HK-2 (cell line): ENCODE results near the gene STN1.

ENCODE experiments used
- DNase-seq: peaks from one replicate; pipeline ENCODE4 v3.0.0-alpha.2; 2018; ENCODE audit not compliant: unreplicated experiment

STN1 gene

DNA sequence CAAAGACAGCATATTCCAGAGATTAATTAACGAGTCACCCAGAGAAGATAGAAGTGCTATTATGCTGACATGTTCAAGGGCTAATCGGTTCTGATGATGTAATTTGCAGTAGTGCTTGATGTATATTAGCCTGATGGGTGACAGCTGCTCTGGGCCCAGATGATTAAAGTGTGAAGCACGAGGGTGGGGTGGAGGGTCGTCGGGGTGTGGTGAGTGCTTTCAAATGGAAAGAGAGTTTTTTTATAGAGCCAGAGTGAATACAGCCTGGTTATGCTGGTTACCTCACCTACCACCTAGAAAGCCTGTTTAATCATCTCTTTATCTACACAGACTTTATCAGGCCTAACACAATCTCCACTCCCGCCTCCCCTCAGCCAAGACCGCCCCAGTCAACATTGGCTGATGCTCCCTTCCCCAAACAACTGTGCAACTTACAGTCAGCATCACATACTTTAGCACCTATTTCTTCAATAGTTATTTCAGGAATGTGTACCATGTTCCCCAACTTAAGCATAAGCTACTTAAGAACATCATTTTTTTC is 11.5 kb upstream of the STN1 start:
- no peak for DNase-seq

DNA sequence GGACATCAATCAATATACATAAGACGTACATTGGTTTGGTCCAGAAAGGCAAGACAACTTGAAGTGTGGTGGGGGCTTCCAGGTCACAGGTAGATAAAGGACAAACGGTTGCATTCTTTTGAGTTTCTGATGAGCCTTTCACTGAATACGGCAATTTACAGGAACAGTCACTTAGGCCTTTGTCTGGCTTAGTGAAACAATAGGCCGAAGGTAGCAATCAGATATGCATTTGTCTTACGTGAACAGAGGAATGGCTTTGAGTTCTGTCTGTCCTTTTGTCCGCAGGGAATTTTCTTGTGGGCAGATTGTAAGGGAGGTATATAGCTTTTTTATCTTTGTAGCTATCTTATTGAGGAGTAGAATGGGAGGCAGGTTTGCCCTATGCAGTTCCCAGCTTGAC is 10.8 kb upstream of the STN1 start:
- DNase-seq = no peak

DNA sequence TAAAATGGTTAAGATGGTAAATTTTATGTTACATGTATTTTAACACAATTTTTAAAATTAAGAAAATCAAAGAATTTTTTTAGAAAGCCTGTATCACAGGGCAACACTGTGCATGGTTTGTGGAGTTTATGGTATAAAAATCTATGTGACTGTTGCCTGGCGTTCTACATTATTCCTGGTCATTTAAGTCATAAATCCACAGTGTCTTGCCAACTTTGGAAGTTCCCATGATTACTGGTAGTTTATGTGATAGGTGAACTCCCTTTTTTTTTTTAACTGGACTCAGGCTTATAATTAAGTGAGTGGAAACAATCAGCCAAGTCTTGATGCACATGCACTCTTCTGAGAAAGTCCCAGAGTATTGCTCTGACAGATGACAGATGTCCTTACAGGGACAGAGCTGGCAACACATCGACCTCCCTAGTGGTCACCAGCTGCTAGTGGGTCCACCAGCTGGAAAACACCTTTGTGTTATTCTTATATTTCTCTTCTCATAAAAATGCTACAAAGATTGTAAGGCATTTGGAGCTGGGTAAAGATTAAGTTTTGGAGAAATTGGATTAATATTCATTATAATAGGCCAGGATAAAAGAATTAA is 8.8 kb upstream of the STN1 start:
- no peak for DNase-seq

DNA sequence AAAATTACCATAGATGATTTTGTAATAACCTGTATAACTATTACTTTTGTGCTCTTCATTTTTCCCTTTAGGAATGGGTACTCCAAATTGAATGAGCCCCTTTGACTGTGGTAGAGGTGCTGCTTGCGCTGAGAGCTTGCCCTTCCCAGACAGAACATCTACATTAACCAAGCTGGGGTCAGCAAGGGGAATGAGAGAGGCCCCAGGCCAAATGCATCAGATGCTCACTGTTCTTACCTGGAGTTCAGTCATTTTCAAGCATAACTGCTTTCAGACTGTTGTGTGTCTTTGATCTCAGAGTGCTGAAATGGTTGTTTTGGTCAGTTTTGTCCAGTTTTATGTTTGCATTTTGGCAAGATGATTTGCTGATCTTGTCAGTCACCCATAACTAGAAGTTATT is 7.6 kb upstream of the STN1 start:
- no peak for DNase-seq

DNA sequence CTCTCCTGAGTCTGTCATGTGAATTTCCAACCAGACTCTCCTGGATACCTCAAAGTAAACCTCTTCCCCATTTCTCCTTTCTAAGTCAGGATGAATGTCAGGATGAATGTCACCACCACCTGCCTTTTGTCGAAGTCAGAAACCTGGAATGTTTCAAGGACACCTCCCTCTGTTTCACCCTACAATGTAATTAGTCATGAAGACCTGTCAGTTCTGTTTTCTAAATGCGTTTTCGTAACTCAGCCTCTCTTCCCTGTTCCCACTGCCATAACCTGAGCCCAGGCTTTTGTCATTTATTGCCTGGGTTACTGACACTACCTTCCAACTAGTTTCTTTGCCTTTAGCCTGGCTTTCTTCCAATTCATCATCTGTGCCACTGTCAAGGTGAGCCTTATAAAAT is 5.5 kb upstream of the STN1 start:
- DNase-seq = no peak

DNA sequence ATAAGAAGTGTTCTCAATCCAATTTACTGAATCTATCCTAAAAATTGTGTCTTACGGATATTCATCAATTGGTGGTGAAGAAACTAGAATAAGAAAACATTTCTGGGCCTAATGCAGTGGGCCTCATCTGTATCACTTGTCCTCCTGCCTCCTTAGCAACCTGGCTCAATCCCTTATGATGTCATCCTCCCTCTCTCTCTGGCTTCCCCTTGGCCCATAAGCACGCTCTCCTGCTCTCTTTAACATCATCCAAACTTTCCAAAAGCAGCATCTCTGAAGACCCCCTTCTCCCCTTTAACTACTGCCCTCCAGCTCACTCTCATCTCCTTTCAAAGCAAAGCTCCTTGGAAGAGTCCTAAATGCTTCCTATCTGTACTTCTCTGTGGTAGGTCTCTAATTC is 4.7 kb upstream of the STN1 start:
- DNase-seq = no peak

DNA sequence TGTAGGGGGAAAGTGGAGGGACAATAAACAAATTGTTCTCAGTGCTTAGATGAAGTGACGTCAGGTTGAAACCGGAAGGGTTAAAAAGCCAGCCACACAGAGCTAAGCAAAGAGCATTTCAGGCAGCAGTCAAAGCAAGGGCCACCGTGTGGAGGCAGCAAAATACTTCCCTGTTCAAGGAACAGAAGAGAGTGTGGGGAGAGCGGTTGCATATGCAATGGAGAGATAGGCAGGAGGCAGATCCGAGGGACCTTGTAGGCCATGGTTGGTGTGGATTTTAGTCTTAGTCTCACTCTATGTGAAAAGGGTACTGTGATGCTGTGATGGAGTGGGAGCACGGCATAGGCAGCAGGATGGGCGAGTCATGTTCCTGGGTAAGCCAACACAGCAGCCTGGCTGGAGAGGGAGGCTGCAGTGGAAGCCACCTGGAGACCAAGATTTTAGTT is 3.8 kb upstream of the STN1 start:
- no peak for DNase-seq

DNA sequence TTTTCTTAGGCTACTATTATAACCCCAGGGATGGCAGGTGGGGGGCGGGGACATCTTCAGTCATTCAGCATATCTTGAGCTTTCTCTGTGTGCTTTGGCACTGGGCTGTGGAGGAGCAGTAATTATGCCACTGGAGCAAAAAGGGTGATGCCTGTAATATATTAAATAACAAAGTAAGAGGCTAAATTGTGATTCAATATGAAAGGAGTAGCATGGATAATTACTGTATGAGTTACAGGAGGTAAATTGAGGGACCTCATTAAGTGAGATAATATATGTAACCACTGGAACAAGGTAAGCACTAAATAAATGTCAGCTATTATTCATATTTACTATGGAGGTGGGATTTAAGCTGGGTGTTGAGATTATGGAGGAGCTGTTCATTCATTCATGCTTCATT is 3.3 kb upstream of the STN1 start:
- DNase-seq = no peak

DNA sequence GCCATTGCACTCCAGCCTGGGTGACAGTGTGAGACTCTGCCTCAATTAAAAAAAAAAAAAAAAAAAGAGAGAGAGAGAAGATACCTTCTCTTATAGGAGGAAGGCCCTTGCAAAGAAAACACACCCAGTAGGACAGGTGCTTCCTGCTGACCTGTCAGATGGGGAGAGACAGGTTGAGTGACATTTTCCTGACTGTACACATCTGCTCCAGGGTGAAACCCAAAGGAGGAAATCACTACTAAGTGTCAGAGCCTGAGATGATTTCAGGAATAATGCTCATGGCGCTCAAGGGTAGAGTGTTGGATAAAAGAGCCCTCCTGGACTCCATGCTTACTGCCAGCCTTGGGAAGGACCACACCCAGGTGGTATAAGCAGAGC is 1.7 kb upstream of the STN1 start:
- DNase-seq = no peak

DNA sequence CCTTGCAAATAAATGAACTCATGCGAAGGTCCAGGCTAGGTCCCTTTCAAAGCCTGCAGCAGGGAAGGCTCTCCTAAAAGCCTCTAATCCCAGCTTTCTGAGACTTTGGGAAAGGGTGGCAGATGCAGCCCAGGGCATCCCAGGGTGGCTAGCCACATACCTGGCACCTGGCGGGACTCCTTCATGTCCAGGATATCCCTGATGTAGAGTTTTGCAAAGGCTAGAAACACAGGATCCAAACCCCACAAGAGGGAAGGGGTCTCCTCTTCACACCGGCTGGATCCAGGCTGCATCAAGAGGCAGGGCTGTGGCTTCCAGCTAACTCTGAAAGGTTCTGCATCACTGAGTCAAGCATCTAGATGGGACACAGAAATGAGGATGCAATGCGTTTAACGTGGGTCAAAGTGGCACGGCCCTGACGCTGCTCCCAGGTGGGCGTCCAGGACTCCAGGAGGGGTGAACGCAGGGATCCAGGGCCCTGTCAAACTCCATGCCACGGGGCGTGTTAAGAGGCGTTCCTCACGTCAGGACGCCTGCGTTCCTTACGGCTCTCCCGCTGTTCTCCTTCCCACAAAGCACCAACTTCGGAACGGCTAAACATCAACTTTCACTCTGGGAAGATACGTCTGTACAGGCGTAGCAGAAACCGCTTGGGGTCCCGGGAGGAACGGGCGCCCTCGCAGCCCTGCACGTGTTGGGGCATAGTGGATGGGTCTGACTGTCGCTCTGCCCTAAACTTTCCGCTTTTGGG is 507 bp downstream of the STN1 start:
- no peak for DNase-seq

DNA sequence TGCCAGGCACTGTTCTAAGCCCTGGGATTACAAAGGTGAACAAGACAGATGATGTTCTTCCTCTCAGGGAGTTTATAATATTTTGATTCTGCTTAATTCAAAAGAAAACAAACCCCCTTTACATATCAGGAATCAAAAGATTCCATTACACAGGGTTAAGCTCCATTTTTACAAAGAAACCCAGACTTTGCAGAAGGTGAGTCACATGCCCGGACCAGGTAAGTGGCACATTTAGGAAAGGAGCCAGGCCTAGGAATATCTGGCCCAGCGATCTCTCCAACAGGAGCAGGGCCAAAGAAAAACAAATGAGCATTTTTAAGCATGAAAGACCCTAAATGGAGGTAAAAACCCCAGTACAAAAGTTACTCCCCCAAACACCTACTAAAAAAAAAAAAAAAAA is 1.1 kb downstream of the STN1 start:
- no peak for DNase-seq

DNA sequence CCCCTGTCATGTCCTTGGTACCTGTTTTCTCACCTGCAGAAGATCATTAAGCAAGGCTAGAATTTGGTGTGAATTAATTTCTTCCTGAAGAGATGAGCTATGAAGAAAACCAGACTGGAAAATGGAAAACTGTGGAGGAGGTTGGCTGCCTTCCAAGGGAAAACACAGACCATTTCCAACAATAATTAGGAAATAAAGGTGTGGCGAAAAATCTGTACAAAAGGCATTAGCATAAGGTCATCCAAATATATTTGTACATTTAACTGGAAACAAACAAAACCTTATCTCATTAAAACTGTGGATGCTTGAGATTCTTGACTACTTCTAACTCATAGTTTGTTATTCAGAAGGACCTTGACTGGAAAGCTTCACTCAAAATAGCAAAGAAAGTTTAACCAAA is 1.7 kb downstream of the STN1 start:
- DNase-seq = no peak

DNA sequence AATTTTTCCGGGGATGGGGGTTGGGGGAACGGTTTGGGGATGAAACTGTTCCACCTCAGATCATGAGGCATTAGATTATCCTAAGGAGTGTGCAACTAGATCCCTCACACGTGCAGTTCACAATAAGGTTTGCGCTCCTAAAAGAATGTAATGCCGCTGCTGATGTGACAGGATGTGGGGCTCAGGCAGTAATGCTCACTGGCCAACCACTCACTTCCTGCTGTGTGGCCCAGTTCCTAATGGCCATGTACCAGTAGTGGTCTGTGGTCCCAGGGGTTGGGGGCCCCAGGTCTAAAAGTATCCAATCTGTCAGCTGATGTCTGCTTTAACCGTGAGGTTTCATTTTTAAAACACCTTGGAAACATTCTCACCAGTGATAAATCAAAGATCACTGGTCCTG is 2.2 kb downstream of the STN1 start:
- no peak for DNase-seq

DNA sequence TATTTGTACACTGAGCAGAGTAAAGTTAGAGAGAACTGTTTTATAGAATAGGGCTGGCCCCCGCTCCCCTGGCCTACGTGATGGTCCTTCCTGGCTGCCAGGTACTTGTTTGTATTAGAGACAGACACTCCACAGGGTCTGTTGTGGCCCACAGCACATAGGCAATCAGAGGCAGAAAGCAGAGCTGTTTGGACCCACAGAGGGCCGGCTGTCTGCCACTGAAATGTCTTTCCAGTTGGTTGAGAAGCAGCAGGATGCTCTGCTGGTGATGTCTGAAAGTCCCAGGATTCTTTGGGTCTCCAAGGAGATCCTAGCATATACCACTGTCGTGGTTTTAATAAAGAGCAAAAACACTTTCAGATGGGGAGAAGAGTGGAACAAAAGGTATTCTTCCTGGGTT is 5.2 kb downstream of the STN1 start:
- no peak for DNase-seq

DNA sequence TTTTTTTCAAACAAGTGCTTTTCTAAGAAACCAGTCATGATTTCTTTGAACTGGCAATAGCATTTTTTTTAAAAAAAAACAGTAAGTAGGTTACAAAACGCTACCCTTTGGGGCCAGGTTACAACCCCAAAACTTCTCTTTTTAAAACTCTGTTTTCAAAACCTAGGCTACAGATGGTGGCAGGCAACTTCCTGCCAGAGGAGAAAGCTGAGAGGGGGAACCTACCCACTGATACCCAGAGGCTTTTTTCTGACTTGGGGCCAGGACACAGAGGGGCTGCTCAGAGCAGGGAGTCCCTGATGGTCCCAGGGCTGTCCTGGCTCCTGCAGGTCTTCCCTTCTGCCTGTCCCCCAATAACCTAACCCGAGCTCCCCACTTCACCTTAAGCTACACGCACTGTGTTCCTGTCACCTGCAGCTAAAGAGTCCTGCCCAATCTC is 6.9 kb downstream of the STN1 start:
- no peak for DNase-seq

DNA sequence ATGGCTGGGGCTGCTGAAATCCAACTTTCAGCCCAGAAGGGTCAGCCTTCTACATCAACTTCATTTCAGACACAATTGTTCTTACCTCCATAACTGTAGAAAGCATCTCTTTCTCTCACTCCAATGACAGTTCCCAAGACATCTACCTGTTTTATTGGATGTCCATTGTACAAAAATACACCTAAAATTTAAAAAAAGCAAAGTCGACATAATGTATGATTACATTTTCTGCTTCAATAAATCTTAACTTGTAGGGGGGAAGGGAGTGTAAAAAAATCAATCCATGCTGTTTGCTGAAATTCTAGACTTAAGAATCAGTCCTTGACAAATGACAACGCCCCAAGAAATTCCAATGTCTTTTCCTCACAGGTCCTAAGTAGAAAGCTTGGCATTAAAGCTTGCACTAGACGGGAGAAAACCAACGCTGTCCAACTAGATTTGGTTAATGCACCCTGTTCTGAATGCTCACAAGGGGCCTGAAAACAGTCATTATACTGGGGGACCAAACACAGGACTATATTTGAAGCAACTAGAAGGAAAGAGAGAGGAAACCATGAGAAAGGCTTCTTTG is 7.5 kb downstream of the STN1 start:
- DNase-seq = no peak

DNA sequence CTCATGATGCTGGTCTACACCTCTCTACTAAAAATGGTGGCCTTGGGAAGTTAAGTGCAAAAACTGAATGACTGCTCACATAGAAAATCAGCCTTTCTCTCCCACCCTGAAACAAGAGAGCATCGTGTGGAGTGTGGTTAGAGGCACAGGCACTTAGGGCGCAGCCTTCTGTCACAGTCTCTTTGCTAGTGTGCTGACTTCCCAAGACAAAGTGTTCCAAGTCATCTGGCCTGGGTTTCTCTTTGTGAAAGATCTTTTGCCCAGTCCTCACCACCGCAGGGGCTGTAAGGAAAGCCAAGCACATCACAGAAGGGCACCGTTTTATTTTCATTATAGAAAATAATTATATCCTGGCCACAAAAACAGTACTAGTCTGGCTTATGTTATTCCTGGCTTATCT is 12.5 kb downstream of the STN1 start:
- no peak for DNase-seq

DNA sequence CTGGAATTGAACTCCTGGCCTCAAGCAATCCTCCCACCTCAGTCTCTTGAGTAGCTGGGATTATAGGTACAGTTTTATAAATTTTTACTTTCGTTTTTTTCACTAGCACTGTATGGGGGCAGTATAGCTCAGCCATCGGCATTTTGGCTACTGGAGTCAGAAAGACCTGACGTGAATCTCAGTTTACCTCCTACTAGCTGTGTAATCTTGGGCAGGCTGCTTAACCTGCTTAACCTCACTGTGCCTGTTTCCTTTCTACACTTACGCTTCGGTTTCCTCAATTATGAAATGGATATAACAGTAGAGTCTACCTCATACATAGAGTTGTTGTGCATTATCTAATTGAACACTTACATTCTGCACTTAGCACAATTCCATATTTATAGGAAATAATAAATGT is 16.7 kb downstream of the STN1 start:
- DNase-seq = no peak

DNA sequence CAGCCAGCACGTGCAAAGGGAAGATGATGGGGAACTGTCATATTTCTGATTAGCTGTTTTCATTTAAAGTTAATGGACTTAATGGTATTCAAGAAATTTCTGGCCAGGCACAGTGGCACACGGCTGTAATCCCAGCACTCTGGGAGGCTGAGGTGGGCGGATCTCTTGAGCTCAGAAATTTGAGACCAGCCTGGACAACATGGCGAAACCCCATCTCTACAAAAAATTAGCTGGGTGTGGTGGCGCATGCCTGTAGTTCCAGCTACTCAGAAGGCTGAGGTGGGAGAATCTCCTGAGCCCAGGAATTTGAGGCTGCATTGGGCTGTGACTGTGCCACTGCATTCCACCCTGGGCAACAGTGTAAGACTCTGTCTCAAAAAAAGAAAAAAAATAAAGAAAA is 18.7 kb downstream of the STN1 start:
- DNase-seq = no peak

DNA sequence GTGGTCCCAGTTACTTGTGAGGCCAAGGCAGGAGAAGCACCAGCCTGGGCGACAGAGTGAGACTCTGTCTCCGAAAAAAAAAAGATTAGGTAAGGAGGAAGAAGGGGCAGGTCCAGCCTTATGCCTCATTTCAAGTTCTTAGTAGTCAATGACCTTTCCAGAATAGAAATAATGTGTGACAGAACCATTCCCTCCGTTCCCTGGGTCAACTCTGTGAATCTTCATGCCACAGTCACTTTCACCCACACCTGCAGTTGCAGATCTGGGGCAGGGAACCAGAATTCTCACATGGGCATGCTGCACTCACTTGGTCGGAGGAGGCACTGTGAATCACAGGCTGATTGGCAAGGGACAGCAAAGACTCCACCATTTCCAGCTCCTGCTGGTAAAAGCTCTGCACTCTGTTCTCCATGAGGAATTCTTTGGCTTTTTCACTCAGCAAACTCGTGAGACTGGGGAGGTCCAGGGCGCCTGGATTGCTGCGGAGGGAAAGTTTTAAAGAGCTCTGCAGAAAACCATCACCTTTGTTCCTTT is 20.7 kb downstream of the STN1 start:
- no peak for DNase-seq

DNA sequence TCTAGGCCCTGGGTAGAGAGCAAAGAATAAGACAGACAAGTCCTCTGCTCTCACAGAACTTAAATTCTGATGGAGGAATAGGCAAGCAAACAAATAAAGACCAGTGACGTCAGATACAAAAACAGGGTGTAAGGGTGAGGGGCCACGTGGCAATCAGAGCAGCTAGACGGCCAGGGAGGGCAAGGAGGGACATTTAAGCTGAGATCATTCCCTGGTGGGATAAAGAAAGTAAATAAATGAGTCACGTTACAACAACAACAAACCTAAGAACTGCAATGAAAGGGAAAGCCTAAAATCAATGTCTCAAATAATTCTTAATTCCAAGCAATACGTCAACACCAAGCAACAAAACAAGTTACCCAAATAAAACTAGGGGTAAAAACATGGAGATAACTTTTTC is 21.8 kb downstream of the STN1 start:
- no peak for DNase-seq

DNA sequence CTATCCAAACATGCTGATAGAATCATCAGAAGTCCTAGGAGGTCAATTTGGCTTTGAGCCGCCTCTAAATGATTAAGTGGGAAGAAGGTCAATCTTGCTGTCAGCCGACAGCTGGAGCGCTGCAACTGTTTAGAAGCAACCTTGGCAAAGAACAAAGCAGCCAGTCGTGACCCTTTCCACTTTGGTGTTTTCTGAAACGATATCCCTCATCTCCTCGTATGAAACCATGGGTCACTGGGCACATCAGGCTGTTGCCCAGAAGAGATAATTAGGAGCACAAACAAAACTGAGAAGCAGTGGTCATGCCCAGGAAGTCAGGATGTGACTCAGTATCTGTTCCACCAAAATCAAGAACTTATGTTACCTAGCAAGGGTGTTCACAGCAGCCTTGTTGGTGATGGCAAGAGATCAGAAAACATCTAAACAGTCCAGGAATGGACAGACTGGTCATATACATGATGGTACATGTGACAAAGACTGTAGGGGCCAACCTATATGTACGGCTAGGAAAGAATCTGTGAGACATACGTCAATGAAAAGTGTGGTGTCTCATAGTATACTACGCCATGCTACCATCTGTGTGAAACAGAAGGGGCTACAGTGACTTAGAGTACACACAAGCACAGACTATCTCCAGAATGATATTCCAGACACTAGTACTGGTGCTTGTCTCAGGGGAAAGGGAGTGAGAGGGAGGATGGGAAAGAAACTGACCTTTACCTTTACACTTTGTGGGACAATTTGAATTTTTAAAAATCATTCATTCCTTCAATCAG is 22.4 kb downstream of the STN1 start:
- DNase-seq = no peak
